ENCODE results near the gene CDK5RAP2.

Gene CDK5RAP2

DNA sequence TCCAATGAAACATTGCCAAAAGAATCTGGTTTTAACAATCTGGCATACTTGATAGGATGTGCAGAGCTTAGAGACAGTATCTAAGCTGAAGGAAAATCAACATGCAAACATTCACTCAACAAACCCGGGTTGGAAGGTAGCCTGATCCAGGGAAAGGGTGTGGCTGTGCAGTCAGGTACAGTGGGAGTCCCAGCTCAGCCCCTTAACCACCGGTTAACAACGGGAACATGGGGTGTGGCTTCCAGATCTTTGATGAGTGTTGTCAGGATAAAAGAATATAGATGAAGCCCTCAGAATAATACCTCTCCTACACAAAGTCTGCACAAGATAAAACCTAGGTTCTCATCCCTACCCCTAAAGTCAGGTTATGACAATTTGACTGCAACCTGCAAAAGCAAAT lies 127.3 kb downstream of the CDK5RAP2 start:
- Histone ChIP-seq H3K9me3 (ENCODE audit: control insufficient read depth in 2 of 2, low read length in 2 of 2) (peaks cover 3 to 4% of the 10 kb centered on the region in 2 donors), H3K27me3 (ENCODE audit: control insufficient read depth in 1 of 2, insufficient read depth in 2 of 2, low read length in 2 of 2) (no peaks in the 10 kb centered on the region), H3K36me3 (ENCODE audit: control insufficient read depth in 2 of 2, insufficient read depth in 2 of 2, low read length in 2 of 2) (peaks cover 25 to 30% of the 10 kb centered on the region in 2 donors), H3K4me1 (ENCODE audit: control insufficient read depth, insufficient read depth, low read length) (no peaks in the 10 kb centered on the region), H3K9ac (ENCODE audit: low read length in 2 of 2) (no peak overlapping the region), H3K4me3 (ENCODE audit: low read length in 2 of 2) (no peak overlapping the region), H3K27ac (ENCODE audit: low read length) (no peak overlapping the region)

GRCh38 chr9:120450916-120451315 lies 129.1 kb downstream of the CDK5RAP2 start:
- no peak overlapping the region for H3K27ac ChIP-seq (ENCODE audit: low read length)
- no peaks in the 10 kb centered on the region for H3K27me3 ChIP-seq (ENCODE audit: control insufficient read depth in 1 of 2, insufficient read depth in 2 of 2, low read length in 2 of 2)
- no peaks in the 10 kb centered on the region for H3K9me3 ChIP-seq (ENCODE audit: control insufficient read depth in 2 of 2, low read length in 2 of 2)
- no peaks in the 10 kb centered on the region for H3K4me1 ChIP-seq (ENCODE audit: control insufficient read depth, insufficient read depth, low read length)
- peaks cover 23 to 29% of the 10 kb centered on the region in 2 donors for H3K36me3 ChIP-seq (ENCODE audit: control insufficient read depth in 2 of 2, insufficient read depth in 2 of 2, low read length in 2 of 2)
- no peak overlapping the region for H3K9ac ChIP-seq (ENCODE audit: low read length in 2 of 2)
- no peak overlapping the region for H3K4me3 ChIP-seq (ENCODE audit: low read length in 2 of 2)

DNA sequence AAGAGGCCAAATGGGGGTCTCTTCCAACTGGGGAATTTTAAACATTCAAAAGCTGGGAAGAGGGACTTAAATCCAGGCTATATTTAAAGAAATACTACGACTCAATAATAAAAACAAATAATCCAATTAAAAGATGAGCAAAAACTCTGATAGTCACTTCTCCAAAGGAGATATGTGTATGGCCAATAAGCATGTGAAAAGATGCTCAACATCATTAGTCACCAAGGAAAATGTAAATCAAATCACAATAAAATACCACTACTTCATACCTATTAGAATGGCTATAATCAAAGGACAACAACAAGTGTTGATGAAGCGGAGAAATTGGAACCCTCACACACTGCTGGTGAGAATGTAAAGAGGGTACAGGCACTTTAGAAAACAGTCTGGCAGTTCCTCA lies 130.4 kb downstream of the CDK5RAP2 start:
- peaks cover 21 to 33% of the 10 kb centered on the region in 2 donors for H3K36me3 ChIP-seq (ENCODE audit: control insufficient read depth in 2 of 2, insufficient read depth in 2 of 2, low read length in 2 of 2)
- no peak overlapping the region for H3K4me3 ChIP-seq (ENCODE audit: low read length in 2 of 2)
- H3K9me3 ChIP-seq (ENCODE audit: control insufficient read depth in 2 of 2, low read length in 2 of 2) = no peaks in the 10 kb centered on the region
- H3K27me3 ChIP-seq (ENCODE audit: control insufficient read depth in 1 of 2, insufficient read depth in 2 of 2, low read length in 2 of 2) = no peaks in the 10 kb centered on the region
- no peaks in the 10 kb centered on the region for H3K4me1 ChIP-seq (ENCODE audit: control insufficient read depth, insufficient read depth, low read length)
- no peak overlapping the region for H3K27ac ChIP-seq (ENCODE audit: low read length)
- H3K9ac ChIP-seq (ENCODE audit: low read length in 2 of 2) = no peak overlapping the region

- Histone ChIP-seq H3K9ac (ENCODE audit: low read length in 2 of 2) (no peak overlapping the region), H3K9me3 (ENCODE audit: control insufficient read depth in 2 of 2, low read length in 2 of 2) (no peaks in the 10 kb centered on the region), H3K4me1 (ENCODE audit: control insufficient read depth, insufficient read depth, low read length) (no peaks in the 10 kb centered on the region), H3K4me3 (ENCODE audit: low read length in 2 of 2) (no peak overlapping the region), H3K36me3 (ENCODE audit: control insufficient read depth in 2 of 2, insufficient read depth in 2 of 2, low read length in 2 of 2) (peaks cover 17 to 27% of the 10 kb centered on the region in 2 donors), H3K27me3 (ENCODE audit: control insufficient read depth in 1 of 2, insufficient read depth in 2 of 2, low read length in 2 of 2) (no peaks in the 10 kb centered on the region), H3K27ac (ENCODE audit: low read length) (no peak overlapping the region)
Observed at GRCh38 chr9:120447959-120448500, 131.9 kb downstream of the CDK5RAP2 start.

DNA sequence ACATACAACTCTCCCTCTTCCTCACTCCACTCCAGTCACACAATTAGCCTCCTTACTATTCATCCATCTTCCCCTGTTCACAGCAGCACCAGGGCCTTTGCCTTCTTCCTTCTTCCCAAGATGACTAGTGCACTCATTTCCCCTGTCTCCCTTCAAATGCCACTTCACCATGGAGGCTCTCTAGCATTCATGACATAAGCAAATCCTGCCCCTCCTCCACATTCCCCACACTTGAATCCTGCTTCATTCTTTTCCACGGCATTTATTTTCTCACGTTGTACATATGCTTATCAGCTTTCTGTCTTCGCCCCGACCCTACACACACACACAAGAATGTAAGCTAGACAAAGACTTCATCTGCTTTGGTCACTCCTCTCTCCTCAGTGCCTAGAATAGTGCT lies 133.3 kb downstream of the CDK5RAP2 start:
- H3K9ac ChIP-seq (ENCODE audit: low read length in 2 of 2) = no peak overlapping the region
- H3K27me3 ChIP-seq (ENCODE audit: control insufficient read depth in 1 of 2, insufficient read depth in 2 of 2, low read length in 2 of 2) = no peaks in the 10 kb centered on the region
- no peaks in the 10 kb centered on the region for H3K9me3 ChIP-seq (ENCODE audit: control insufficient read depth in 2 of 2, low read length in 2 of 2)
- H3K4me1 ChIP-seq (ENCODE audit: control insufficient read depth, insufficient read depth, low read length) = no peaks in the 10 kb centered on the region
- H3K27ac ChIP-seq (ENCODE audit: low read length) = no peak overlapping the region
- H3K36me3 ChIP-seq (ENCODE audit: control insufficient read depth in 2 of 2, insufficient read depth in 2 of 2, low read length in 2 of 2) = peaks cover 21 to 26% of the 10 kb centered on the region in 2 donors
- no peak overlapping the region for H3K4me3 ChIP-seq (ENCODE audit: low read length in 2 of 2)

GRCh38 chr9:120443976-120444375 lies 136.0 kb downstream of the CDK5RAP2 start:
- Histone ChIP-seq H3K27ac (ENCODE audit: low read length) (no peak overlapping the region), H3K36me3 (ENCODE audit: control insufficient read depth in 2 of 2, insufficient read depth in 2 of 2, low read length in 2 of 2) (peaks cover 22 to 28% of the 10 kb centered on the region in 2 donors)

GRCh38 chr9:120443489-120443888 lies 136.5 kb downstream of the CDK5RAP2 start:
- H3K4me1 ChIP-seq (ENCODE audit: control insufficient read depth, insufficient read depth, low read length) = no peaks in the 10 kb centered on the region
- no peaks in the 10 kb centered on the region for H3K27me3 ChIP-seq (ENCODE audit: control insufficient read depth in 1 of 2, insufficient read depth in 2 of 2, low read length in 2 of 2)
- peaks cover 27 to 30% of the 10 kb centered on the region in 2 donors for H3K36me3 ChIP-seq (ENCODE audit: control insufficient read depth in 2 of 2, insufficient read depth in 2 of 2, low read length in 2 of 2)
- no peak overlapping the region for H3K9ac ChIP-seq (ENCODE audit: low read length in 2 of 2)
- H3K4me3 ChIP-seq (ENCODE audit: low read length in 2 of 2) = no peak overlapping the region
- H3K27ac ChIP-seq (ENCODE audit: low read length) = no peak overlapping the region
- H3K9me3 ChIP-seq (ENCODE audit: control insufficient read depth in 2 of 2, low read length in 2 of 2) = no peaks in the 10 kb centered on the region

More at GRCh38 chr9:120443976-120444375, 136.0 kb downstream of the CDK5RAP2 start:
- H3K9me3 ChIP-seq (ENCODE audit: control insufficient read depth in 2 of 2, low read length in 2 of 2) = no peaks in the 10 kb centered on the region
- H3K9ac ChIP-seq (ENCODE audit: low read length in 2 of 2) = no peak overlapping the region
- no peak overlapping the region for H3K4me3 ChIP-seq (ENCODE audit: low read length in 2 of 2)
- H3K4me1 ChIP-seq (ENCODE audit: control insufficient read depth, insufficient read depth, low read length) = no peaks in the 10 kb centered on the region
- H3K27me3 ChIP-seq (ENCODE audit: control insufficient read depth in 1 of 2, insufficient read depth in 2 of 2, low read length in 2 of 2) = no peaks in the 10 kb centered on the region

DNA sequence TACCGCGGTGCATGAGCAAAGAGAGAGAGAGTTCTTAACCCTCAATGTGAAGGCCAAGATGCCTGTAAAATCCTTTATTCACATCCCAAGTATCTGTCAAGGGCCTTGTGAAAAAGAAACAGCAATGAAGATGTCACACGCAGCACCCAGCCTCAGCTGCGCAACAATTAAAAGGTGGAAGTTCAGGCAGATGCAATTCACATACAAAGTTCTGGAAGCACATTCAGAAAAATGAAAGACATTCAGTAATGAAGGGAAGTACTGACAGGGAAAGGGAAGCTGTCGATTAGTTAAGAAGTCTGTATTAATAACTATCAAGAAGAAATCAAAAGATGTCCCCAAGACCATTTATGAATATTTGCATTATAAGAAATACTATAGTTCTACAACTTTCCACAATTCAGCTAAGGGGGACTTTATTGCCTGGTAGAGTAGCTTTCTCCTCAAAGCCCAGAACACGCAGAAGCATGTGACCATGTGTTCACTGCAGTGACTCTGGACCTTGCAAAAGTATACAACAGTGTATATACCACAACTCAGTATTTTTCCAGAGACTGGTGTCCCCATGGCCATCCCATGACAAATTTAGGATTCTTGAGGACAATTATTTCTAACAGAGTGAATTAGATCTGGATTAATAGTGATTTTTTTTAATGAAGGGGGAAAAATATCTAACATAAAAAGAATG lies 137.5 kb downstream of the CDK5RAP2 start:
- Histone ChIP-seq H3K9ac (ENCODE audit: low read length in 2 of 2) (no peak overlapping the region), H3K27ac (ENCODE audit: low read length) (no peak overlapping the region), H3K27me3 (ENCODE audit: control insufficient read depth in 1 of 2, insufficient read depth in 2 of 2, low read length in 2 of 2) (no peaks in the 10 kb centered on the region), H3K4me3 (ENCODE audit: low read length in 2 of 2) (no peak overlapping the region), H3K4me1 (ENCODE audit: control insufficient read depth, insufficient read depth, low read length) (no peaks in the 10 kb centered on the region), H3K9me3 (ENCODE audit: control insufficient read depth in 2 of 2, low read length in 2 of 2) (no peaks in the 10 kb centered on the region), H3K36me3 (ENCODE audit: control insufficient read depth in 2 of 2, insufficient read depth in 2 of 2, low read length in 2 of 2) (peaks cover 28 to 36% of the 10 kb centered on the region in 2 donors)

- Histone ChIP-seq H3K27ac (ENCODE audit: low read length) (no peak overlapping the region), H3K27me3 (ENCODE audit: control insufficient read depth in 1 of 2, insufficient read depth in 2 of 2, low read length in 2 of 2) (no peaks in the 10 kb centered on the region), H3K9ac (ENCODE audit: low read length in 2 of 2) (no peak overlapping the region), H3K36me3 (ENCODE audit: control insufficient read depth in 2 of 2, insufficient read depth in 2 of 2, low read length in 2 of 2) (peaks cover 31 to 32% of the 10 kb centered on the region in 2 donors), H3K9me3 (ENCODE audit: control insufficient read depth in 2 of 2, low read length in 2 of 2) (no peaks in the 10 kb centered on the region), H3K4me3 (ENCODE audit: low read length in 2 of 2) (no peak overlapping the region), H3K4me1 (ENCODE audit: control insufficient read depth, insufficient read depth, low read length) (no peaks in the 10 kb centered on the region)
Observed at GRCh38 chr9:120441426-120442307, 138.3 kb downstream of the CDK5RAP2 start.

DNA sequence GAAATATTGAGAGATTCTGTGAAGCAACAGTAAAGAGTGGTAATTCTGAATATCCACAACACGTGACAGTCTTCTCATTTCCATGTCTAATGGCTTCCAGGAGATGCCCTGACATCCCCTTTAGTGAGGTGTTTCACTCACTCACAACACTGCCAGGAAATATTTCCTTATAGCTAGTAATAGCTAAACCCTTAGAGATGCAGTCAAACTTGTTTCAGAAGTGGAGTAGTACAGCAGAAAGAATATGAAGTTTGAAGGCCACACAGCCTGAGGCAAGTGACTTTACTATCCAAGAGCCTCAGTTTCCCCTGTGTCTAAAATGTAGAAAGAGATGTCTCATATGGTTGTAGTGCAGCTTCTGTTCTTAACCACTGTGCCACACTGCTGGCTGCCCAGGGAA lies 139.2 kb downstream of the CDK5RAP2 start:
- no peak overlapping the region for H3K9ac ChIP-seq (ENCODE audit: low read length in 2 of 2)
- H3K4me1 ChIP-seq (ENCODE audit: control insufficient read depth, insufficient read depth, low read length) = no peaks in the 10 kb centered on the region
- no peaks in the 10 kb centered on the region for H3K9me3 ChIP-seq (ENCODE audit: control insufficient read depth in 2 of 2, low read length in 2 of 2)
- no peaks in the 10 kb centered on the region for H3K27me3 ChIP-seq (ENCODE audit: control insufficient read depth in 1 of 2, insufficient read depth in 2 of 2, low read length in 2 of 2)
- no peak overlapping the region for H3K27ac ChIP-seq (ENCODE audit: low read length)
- peaks cover 31 to 32% of the 10 kb centered on the region in 2 donors for H3K36me3 ChIP-seq (ENCODE audit: control insufficient read depth in 2 of 2, insufficient read depth in 2 of 2, low read length in 2 of 2)
- H3K4me3 ChIP-seq (ENCODE audit: low read length in 2 of 2) = no peak overlapping the region
